ENCODE results near the gene TUBA1A. TPM values are rescaled to one million over a fixed set of nuclear protein-coding genes. Genes with fewer than 3 reads are reported as not detected.
"Not testable (repeated sequence)": the region's sequence is repeated elsewhere in the genome, so short reads cannot be mapped to it uniquely, and the experiment has no call there.

The TUBA1A gene
- total RNA-seq, 1 donor from 2014 or later, result 1,742 TPM

GRCh38 chr12:49174218-49174617, 14.7 kb downstream of the TUBA1A start:
- Mint-ChIP-seq H3K4me3 (no peak overlapping the region), H3K27ac (ENCODE audit: unreplicated experiment) (no peak overlapping the region), H3K36me3 (ENCODE audit: low read depth) (no peaks in the 10 kb centered on the region), H3K9me3 (peaks cover 4% of the 10 kb centered on the region), H3K27me3 (ENCODE audit: low read depth) (no peaks in the 10 kb centered on the region), H3K4me1 (no peaks in the 10 kb centered on the region)
- no peak for DNase-seq (ENCODE audit: low read depth, low spot score)
- TF ChIP-seq CTCF (conservative IDR thresholded peaks at IDR 0.05), result no peak

GRCh38 chr12:49170924-49171323, 18.0 kb downstream of the TUBA1A start:
- H3K27me3 Mint-ChIP-seq (ENCODE audit: low read depth), result peaks cover 3% of the 10 kb centered on the region
- H3K27ac Mint-ChIP-seq (ENCODE audit: unreplicated experiment), result no peak overlapping the region
- no peak for TF ChIP-seq CTCF (conservative IDR thresholded peaks at IDR 0.05)
- H3K4me3 Mint-ChIP-seq, result no peak overlapping the region
- no peaks in the 10 kb centered on the region for H3K4me1 Mint-ChIP-seq
- DNase-seq (ENCODE audit: low read depth, low spot score), result no peak
- no peaks in the 10 kb centered on the region for H3K9me3 Mint-ChIP-seq
- no peaks in the 10 kb centered on the region for H3K36me3 Mint-ChIP-seq (ENCODE audit: low read depth)

GRCh38 chr12:49165114-49165513, 23.8 kb downstream of the TUBA1A start:
- DNase-seq (ENCODE audit: low read depth, low spot score), result no peak
- no peaks in the 10 kb centered on the region for H3K9me3 Mint-ChIP-seq
- no peaks in the 10 kb centered on the region for H3K36me3 Mint-ChIP-seq (ENCODE audit: low read depth)
- H3K27ac Mint-ChIP-seq (ENCODE audit: unreplicated experiment), result no peak overlapping the region
- H3K4me1 Mint-ChIP-seq, result no peaks in the 10 kb centered on the region
- H3K27me3 Mint-ChIP-seq (ENCODE audit: low read depth), result peaks cover 3% of the 10 kb centered on the region
- H3K4me3 Mint-ChIP-seq, result no peak overlapping the region
- TF ChIP-seq CTCF (conservative IDR thresholded peaks at IDR 0.05), result no peak

- H3K4me3 Mint-ChIP-seq; H3K27me3 Mint-ChIP-seq (ENCODE audit: low read depth); DNase-seq (ENCODE audit: low read depth, low spot score); H3K27ac Mint-ChIP-seq (ENCODE audit: unreplicated experiment); H3K9me3 Mint-ChIP-seq; H3K4me1 Mint-ChIP-seq; H3K36me3 Mint-ChIP-seq (ENCODE audit: low read depth): not testable (repeated sequence)
Observed at GRCh38 chr12:49161901-49162300, 27.0 kb downstream of the TUBA1A start.

GRCh38 chr12:49161092-49161795, 27.6 kb downstream of the TUBA1A start:
- Mint-ChIP-seq H3K36me3 (ENCODE audit: low read depth) (no peaks in the 10 kb centered on the region), H3K27me3 (ENCODE audit: low read depth) (no peaks in the 10 kb centered on the region), H3K4me1 (no peaks in the 10 kb centered on the region), H3K27ac (ENCODE audit: unreplicated experiment) (no peak overlapping the region), H3K4me3 (no peak overlapping the region), H3K9me3 (no peaks in the 10 kb centered on the region)
- DNase-seq (ENCODE audit: low read depth, low spot score), result no peak
- no peak for TF ChIP-seq CTCF (conservative IDR thresholded peaks at IDR 0.05)

GRCh38 chr12:49160399-49160798, 28.5 kb downstream of the TUBA1A start:
- no peak for DNase-seq (ENCODE audit: low read depth, low spot score)
- no peak for TF ChIP-seq CTCF (conservative IDR thresholded peaks at IDR 0.05)
- no peaks in the 10 kb centered on the region for H3K27me3 Mint-ChIP-seq (ENCODE audit: low read depth)
- H3K4me1 Mint-ChIP-seq, result no peaks in the 10 kb centered on the region
- no peak overlapping the region for H3K27ac Mint-ChIP-seq (ENCODE audit: unreplicated experiment)
- H3K36me3 Mint-ChIP-seq (ENCODE audit: low read depth), result no peaks in the 10 kb centered on the region
- H3K4me3 Mint-ChIP-seq, result no peak overlapping the region
- no peaks in the 10 kb centered on the region for H3K9me3 Mint-ChIP-seq
